SK-N-MC (cell line): ENCODE results near the gene PVALB.

Experiments
- EZH2 ChIP-seq: fragments of 200-600 bp; sonication (generic); IDR thresholded peaks from one replicate; pipeline ENCODE4 v1.6.1; 2017; ENCODE audit warnings: antibody characterized with exemption
- POLR2AphosphoS5 ChIP-seq: IDR thresholded peaks from 2 replicates; pipeline ENCODE4 v1.6.1; 2012; ENCODE audit warnings: mild to moderate bottlenecking, low read depth, low read length, borderline replicate concordance

DNA sequence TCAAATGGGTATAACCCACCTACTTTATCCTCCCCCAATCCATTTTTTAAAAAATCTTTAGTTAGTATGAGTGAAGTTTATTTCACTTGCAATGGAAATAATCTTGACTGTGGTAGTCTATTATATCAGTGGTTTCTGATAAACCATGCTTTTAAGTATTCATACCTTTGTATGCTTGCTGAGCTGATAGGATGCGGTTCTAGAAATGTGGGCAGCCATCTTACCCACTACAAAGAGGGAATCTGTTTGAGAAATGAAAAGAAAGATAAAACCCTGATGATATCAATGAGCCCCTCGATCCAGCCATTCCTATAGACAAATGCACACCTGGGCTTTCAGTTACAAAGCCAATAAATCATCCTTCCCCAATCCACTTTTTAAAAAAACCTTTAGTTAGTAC is 13.8 kb upstream of the PVALB start:
- TF ChIP-seq EZH2 (no peak), POLR2AphosphoS5 (no peak)
